ENCODE results near the gene MDFI. TPM values are rescaled to one million over a fixed set of nuclear protein-coding genes. Genes with fewer than 3 reads are reported as not detected.

Gene MDFI
- polyA plus RNA-seq, 1 donor = 57.0 TPM

DNA sequence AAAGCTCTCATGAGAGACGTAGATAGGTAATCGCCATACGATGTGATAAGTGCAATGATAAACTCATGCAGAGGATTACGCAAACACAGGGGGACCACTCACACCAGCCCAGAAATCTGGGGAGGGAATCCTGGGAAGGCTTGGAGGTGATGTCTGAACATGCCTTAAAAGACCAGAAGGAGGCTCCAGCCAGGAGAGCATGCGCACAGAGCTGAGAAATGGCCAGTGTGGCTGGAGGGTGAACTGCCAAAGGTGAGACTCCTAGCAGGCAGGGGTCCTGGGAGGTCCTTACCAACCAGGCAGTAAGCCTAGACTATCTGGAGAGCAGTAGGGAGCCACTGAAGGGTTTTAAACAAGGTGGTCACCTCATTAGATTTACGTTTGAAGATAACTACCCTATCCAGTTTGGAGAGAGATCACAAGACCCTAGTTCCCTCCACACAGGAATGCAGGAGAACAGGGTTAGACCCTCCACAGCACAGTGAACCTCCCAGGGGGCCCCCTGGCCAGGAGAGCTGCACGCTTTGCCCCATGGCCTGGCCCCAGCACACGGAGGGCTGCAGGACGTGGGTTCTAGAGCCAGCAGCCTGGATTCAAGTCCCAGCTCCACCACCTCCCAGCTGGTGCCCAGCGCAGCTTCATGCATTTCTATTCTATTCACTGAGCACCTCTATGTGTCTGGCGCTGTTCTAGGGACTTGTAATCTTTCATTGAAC, 13.1 kb downstream of the MDFI start:
- no peak for DNase-seq

DNA sequence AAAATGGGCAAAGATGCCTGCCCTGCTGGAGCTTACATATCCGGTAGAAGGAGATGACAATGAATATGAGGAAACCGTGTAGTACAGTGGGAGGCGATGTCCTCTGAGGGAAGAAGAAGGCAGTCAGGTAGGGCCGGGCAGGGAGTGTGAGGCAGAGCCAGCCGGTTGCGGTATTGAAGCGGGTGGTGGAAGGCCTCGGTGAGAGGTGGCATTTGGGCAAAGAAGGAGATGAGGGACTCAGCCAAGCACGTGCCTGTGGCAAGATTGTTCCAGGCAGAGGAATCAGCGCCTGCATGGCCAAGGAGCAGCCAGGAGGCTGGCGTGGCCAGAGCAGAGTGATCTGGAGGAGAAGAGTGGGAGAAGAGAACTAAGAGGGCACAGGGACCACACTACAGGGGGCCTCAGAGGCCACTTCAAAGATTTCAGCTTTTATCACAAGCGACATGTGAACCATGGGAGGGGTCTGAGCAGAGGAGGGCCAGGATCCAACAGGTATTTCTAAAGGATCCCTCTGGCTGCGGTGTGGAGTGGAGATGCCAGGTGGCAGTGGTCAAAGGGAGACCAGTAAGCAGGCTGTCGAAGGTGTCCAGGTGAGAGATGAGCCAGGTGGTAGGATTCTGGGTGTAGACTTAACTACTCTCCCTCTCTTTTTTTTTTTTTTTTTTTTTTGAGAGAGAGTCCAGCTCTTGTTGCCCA, 13.8 kb downstream of the MDFI start:
- no peak for DNase-seq

DNA sequence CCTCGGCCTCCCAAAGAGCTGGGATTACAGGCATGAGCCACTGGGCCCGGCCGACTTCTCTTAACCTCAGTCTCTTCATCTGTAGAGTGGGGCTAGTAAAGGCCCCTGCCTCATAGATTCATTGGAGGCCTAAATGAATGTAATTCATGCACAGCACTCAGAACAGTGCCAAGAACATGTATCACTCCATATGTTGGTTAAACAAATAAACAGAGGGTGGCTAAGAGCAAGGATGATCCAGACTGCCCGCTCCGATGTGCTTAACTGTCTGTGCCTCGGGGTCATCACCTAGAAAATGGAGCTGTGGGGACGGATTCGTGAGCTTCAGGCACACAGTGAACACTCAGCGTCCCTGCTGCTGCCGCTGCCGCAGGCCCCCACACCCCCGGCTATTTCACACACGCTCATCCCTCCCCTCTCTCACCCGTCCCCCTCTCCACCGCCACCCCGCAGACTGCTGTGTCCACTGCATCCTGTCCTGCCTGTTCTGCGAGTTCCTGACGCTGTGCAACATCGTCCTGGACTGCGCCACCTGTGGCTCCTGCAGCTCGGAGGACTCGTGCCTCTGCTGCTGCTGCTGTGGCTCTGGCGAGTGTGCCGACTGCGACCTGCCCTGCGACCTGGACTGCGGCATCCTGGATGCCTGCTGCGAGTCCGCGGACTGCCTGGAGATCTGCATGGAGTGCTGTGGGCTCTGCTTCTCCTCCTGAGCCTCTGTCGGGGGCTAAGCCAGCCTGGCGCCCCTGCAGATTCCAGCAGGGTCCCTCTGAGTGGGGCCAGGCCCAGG, 14.8 kb downstream of the MDFI start:
- no peak for DNase-seq

DNA sequence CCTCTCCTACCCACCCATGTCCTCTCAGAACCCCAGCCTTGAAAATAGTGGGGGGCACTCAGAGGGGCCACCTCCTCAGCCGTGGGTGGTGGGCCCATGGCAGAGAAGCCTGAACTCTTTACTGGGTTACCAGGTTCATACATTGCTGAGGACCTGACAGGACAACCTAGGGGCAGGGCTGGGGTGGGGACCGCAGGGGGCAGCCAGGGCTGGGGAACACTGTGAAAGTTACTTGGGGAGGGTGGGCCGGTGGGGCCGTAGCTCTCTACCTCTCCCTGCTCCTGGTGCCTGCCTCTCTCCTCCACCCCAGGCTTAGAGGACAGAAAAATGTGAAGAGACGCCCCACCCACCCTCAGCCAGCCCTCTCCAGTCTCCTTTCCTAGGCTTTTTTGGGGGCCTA, 15.4 kb downstream of the MDFI start:
- DNase-seq = no peak

DNA sequence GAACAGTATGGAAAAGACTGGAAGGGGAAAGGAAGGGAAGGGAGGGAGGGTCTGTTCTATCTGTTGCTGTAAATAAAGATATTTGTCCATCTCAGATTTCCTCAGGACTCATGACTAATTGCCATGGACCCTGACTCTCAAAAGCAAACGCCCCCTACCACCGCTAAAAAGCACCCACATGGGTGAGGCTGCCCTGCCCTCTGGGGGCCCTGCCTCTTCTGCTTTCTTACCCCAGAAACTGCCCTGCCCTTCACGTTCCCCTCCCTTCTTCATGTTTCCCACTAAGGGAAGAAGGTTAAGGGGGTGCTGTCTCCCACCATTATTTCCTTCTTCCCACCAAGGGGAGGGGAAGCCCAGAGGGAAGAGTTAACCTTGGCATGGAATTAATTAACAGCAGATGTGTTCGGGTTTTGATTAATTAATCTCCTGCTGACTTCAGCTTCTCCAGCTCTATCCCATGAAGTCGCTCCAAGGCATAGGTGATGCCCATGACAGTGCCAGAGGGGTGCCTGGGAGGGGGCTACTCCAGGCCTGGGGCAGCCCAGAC, 16.0 kb downstream of the MDFI start:
- DNase-seq = no peak

DNA sequence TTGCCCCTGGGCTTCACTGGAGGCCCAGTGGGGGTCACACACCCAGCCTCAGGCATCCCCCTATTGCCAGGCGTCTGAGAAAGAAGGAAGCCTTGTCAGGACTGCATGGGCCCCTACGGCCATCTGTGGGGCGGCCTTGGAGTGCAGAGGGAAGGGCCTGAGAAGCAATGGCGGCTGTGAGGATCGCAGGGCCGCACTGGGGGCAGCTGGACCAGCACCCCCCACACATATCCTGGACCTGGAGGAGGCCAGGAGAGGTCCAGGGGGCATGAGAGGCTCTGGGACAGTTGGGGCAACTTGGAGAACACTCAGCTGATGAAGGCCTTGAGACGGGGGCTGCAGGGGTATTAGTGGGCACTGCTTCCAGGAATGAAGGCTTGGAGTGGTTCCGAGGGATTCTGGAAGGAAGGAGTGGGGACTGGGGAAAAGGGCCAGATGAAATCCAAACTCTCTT, 16.5 kb downstream of the MDFI start:
- no peak for DNase-seq

DNA sequence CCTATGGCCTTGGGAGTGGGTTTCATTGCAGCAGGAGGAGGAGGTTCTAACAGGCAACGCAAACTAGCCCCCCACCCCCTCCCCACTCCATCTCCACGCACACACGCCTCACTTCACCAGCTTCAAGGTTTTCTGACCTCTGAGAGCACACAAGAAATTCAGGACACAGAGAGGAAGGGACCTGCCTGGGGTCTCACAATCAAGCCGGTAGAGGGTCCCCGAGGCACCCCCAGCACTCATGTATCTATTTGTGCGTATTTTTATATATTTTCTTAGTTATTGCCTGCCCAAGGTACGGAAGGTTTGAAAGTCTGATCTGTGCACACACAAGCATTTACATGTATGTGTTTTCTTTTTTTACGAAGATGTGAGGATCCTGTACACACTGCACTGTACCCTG, 16.9 kb downstream of the MDFI start:
- no peak for DNase-seq

DNA sequence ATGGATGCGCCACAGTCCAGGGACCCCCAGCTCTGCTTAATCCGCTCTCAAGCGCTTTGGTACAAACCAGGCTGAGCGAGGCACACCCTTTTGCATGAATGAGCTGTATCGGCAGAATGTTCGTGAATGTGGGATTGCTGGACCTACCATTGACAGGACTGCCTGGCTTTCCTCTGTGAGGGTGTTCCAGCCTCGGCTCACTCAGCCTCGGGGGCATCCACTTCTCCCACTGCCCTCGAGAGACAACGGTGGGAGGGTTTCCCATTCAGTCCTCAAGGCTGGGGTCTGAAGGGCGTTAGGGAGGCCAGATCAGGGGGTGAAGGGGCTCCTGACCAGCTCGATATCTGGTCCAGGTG, 17.4 kb downstream of the MDFI start:
- no peak for DNase-seq

DNA sequence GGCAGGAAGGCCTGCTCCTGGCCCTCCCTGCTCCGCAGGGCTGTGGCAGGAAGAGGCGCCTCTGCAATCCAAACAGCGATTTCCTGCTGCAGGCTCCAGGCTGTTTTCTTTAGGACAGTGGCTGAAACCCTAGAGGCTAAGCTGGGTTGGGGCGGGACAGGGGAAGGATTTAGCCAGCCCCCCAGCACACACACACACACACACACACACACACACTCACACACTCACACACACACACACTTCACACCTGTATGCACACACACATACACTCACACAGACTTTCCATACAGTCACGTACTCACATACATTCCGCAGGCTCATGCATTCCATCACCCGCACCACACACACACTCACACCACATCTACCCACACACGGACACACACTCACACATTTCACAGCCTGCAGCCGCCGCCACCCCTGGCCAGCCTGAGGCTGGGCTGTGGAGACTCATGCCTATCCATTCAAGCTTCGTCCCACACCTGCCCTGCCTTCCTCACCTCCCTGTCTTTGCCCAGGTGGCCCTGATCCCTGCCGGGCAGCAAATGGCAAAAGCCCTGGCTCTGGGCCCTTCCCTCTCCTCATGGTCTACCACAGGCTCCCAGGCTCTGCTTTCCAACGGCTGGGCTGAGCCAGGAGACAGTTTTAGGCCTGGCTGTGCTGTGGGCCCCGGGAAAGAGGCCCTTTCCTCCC, 17.9 kb downstream of the MDFI start:
- no peak for DNase-seq

DNA sequence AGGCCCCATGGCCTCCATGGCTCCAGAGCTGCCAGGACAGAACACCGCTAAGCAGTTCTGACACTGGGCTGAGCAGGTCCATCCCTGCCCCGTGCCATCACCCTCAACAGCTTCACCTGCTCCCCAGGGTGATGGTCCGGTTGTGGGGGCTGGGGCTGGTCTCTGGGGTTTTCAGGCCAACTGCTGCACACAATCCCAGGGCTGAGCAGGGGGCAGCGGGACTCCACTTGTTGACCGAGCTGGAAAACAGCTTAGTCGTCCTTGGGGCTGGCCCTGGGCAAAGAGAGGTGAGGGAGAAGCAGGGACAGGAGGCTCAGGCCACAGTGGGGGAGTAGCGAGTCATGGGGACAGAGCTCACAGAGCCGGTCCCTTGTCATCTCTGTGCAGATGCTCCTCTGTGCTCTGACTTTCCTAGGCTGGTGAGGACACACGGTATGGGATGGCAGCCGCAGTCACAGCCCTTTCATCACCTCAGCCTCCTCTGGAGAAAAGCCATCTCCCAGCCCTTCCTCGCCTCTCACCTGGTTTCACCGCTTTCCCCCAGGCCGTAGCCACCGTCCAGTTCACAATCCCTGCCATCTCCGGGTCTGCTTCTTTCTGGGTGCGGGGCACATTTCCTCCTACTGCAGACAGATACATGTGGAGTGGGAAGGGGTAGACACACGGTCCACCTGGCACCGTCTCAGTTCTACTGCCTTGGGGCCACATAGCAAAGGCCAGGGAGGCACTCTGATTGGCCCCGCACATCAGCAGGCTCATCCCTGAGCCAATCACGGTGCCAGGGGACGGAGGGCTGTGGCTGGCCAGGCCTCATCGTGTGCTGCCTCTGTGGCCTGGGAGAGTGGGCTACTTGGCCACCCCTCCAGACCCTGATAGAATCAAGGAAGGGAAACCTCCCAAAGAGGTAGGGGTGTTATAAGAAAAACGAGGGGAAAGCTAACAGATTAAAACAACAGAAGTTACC, 19.1 kb downstream of the MDFI start:
- no peak for DNase-seq

DNA sequence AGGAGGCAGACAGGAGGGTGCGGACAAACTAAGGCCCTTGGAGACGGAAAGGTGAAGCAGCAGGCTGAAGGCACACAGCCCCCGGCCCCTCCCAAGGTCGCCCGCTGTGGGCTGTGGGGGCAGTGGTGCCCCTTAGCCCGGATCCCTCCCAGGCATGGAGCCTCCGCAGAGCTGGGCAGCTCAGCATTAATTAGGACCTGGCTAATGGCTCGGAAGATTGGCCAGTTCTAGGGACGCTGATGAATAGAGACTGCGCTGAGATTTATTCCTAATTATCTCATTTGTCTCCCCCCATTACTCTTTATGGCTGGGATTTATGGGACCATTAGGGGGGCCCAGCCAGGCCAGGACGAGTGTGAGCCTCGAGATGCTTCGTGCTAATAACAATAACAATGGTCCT, 20.4 kb downstream of the MDFI start:
- no peak for DNase-seq

DNA sequence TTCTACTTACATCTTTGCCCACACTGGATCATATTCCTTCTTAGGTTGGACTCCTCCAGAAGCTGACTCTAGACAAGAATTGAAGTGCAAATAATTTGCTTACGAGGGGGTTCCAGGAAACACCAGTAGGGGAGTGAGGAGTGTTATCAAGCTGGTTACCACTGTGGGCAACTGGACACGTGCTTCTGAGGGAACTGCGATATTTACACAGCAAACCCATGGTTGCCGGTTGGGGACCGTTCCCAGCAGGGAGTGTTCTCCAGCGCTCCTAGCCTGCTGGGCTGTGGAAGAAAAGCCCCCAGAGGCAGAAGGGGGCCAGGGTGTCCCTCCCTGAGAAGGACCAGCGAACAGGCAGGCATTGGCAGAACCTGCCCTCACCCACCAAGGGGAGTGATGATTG, 21.7 kb downstream of the MDFI start:
- DNase-seq = no peak

DNA sequence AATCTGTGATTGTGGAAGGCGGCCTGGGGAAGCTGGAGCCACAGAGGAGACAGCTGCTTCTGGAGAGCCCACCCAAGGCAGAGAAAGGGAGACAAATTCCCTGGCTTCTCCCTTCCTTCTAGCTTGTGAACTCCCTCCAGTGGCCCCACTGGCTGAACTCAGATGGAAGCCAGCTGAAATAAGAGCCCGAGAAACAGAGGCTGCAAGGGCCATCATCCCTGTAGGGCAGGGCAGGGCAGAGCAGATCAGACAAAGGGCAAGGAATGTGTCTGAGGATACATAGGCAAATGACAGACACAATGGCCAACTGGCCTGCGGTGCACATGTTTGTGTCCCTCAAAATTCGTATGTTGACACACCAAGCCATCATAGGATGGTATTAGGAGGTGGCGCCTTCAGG, 25.3 kb downstream of the MDFI start:
- DNase-seq = no peak

DNA sequence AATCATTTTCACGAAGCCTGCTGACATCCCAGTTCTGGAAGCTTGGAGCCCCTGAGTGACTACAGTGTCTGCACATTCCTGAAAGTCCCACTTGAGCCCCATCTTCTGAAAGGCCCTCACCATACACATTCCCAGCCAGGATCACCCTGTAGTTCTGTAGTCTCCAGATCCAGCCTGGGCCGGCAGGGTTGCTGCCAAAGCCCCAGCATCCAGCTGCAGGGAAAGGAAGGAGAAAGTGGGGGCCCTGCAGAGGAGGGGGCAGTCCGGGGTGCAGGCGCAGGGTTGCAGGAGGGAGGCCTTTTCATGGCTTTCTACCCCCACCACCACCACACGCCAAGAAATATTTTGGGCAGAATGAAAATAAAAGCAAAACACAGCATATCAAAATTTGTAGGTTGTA, 26.0 kb downstream of the MDFI start:
- DNase-seq = no peak

DNA sequence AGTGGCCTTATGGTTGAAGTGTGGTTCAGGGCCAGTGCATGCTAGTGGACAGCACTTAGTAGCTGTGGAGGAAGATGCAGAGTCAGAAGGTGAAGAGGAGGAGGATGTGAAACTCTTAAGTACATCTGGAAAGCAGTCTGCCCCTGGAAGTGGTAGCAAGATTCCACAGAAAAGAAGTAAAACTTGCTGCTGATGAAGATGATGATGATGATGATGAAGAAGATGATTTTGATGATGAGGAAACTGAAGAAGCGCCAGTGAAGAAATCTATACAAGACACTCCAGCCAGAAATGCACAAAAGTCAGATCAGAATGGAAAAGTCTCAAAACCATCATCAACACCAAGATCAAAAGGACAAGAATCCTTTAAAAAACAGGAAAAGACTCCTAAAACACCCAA, 28.9 kb downstream of the MDFI start:
- no peak for DNase-seq

DNA sequence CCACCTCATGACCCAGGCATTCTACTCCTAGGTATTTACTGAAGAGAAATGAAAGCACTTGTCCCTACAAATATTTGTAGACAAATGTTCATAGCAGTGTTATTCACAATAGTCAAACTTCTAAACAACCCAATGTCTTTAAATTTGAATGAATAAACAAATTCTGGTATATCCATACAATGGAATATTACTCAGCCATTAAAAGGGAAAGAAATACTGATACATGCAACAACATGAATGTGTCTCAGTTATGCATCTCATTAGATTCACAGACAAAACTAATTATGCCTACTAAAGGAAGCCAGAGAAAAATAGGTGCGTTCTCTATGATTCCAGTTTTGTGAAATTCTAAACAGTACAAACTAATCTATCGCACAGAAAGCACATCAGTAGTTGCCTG, 30.7 kb downstream of the MDFI start:
- DNase-seq = no peak

DNA sequence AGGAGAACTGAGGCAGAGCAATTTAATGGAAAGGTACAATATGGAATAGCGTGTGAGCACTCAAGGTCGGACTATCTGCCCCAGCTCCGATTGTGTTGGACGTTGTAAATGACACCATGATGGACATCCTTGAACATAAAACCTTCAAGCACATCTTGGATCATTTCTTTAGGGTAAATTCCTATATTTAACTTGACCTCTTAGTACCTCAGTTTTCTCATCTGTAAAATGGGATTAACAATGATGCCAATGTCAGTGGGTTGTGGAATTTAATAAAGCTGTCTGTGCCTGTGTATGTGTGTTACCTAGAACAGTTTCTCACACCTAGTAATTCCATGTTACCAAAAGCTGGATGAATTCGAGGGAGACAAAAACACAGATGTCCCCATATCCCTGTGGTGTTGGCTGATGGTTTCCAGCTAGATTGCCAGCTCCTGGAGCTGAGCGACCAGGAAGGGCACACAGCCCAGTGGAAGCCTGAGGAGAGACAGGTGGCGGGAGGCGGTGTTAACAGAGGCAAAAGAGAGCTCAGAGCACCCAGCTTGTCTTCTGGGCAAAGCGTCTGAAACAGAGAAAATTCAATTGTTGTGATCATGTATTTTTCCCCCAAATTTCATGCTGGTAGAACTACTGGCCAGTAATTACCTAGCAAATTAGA, 32.6 kb downstream of the MDFI start:
- no peak for DNase-seq

DNA sequence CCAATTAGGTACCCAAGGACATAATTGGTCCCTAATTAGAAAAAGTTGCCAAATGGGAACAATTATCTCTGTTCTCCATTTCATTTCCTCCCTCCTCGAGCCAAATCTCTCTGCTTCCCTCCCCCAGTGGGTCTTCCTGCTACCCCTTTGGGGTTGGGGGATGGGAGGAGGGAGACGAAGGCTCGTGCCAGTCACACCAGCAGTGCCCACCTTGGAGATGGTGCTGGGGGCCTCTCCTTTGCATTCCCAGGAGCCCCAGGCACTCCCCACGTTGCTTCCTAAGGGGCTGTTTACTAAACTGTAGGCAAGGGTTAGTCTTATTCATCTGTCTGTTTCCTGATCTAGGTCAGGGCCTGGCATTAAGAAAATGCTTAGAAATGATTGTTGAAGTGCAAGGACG, 33.1 kb downstream of the MDFI start:
- no peak for DNase-seq

DNA sequence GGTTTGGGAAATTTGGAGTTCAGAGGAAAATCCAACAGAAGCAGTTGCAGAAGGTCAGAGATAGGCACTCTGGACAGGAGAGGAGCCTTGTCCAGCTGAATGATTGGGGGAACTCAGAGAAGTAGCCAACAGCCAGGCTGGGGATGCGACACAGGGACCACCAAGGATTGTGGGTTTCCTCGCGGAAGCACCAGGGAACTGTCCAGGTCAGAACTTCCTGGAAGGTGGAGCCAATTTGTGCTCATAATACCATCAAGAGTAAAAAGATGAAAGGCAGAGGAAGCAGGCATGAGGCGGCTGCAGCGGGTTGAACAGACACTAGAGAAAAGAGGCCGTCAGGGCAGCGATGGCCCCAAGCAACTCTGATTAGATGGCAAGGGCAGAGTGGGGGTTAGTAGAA, 33.7 kb downstream of the MDFI start:
- DNase-seq = no peak

DNA sequence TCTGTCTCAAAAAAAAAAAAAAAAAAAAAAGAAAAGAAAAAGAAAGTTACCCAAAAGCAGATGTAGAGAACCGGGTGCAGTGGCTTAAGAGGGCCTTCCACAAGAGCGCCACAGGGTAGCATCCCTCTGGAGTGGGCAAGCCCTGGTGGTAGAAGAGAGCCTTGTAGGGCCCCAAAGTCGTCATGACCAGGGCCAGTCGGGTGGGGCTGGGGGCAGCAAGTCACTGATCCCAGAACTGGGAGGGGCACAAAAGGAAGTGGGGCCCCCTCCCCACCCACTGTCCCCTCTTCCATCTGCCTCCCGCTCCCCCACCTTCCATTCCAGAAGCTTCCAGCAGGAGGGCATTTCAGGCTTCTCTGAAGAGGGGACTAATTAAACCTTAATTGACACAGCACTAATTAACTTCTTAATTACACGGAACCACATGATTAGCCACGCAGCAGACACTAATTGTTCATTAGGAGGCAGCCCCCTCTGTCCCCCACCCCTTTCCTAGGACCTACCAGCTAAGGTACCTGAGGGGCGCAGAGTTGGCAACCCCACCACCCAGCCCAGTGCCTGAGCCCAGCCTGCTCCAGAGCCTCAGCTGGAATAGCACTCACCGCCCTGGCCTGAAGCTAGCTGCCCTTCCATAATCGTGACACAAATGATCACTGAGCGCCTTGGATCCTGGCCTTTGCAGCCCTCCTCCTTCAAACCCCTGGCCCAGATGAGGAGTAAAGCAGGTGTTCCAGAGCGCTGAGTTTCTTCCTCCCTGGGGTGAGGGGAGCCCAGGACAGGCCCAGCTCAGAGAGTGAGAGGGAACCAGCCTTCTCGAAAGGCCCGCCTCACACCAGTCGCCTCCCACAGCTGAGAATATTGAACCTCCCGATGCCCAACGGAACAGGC, 34.8 kb downstream of the MDFI start:
- no peak for DNase-seq
